ENCODE data around the gene UNC5A.

- TF ChIP-seq, protein P1, sequence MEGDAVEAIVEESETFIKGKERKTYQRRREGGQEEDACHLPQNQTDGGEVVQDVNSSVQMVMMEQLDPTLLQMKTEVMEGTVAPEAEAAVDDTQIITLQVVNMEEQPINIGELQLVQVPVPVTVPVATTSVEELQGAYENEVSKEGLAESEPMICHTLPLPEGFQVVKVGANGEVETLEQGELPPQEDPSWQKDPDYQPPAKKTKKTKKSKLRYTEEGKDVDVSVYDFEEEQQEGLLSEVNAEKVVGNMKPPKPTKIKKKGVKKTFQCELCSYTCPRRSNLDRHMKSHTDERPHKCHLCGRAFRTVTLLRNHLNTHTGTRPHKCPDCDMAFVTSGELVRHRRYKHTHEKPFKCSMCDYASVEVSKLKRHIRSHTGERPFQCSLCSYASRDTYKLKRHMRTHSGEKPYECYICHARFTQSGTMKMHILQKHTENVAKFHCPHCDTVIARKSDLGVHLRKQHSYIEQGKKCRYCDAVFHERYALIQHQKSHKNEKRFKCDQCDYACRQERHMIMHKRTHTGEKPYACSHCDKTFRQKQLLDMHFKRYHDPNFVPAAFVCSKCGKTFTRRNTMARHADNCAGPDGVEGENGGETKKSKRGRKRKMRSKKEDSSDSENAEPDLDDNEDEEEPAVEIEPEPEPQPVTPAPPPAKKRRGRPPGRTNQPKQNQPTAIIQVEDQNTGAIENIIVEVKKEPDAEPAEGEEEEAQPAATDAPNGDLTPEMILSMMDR (IDR thresholded peaks at IDR 0.05 in 2 of 3, conservative IDR thresholded peaks at IDR 0.05 in 1 of 3; ENCODE audit: borderline replicate concordance in 1 of 3, insufficient read depth in 1 of 3, low read depth in 2 of 3, low read length in 2 of 3): no peak
- no peak for TF ChIP-seq POLR2AphosphoS5 (IDR thresholded peaks at IDR 0.05; ENCODE audit: low read depth, low read length)
- TF ChIP-seq SRF (IDR thresholded peaks at IDR 0.05; ENCODE audit: low read depth): no peak
- TF ChIP-seq EZH2phosphoT487 (IDR thresholded peaks at IDR 0.05; ENCODE audit: borderline replicate concordance): no peak
- no peak for TF ChIP-seq ATF3 (IDR thresholded peaks at IDR 0.05)
- TF ChIP-seq EZH2 (IDR thresholded peaks at IDR 0.05): no peak
These were observed 11.4 kb upstream of the UNC5A start for GRCh38 chr5:176798949-176799348.
